Smooth muscle cell (in vitro differentiated cells): ENCODE results near the gene CHRND. TPM values are rescaled to one million over a fixed set of nuclear protein-coding genes. Genes with fewer than 3 reads are reported as not detected.
"Not testable (repeated sequence)": the region's sequence is repeated elsewhere in the genome, so short reads cannot be mapped to it uniquely, and the experiment has no call there.

ENCODE experiments used
- DNase-seq: peaks from one replicate; lab custom pipeline; 2025; ENCODE audit not compliant: unreplicated experiment; lab: John Stamatoyannopoulos, UW
- H2AFZ ChIP-seq: fragments of 200-600 bp; sonication (generic); 2 replicates; pipeline ENCODE4 v1.6.0; 2016; ENCODE audit warnings: antibody characterized with exemption, low read depth, mild to moderate bottlenecking
- H3F3A ChIP-seq: fragments of 200-600 bp; sonication (generic); 2 replicates; pipeline ENCODE4 v1.6.0; 2017; ENCODE audit warnings: antibody characterized with exemption, low read depth
- H3K27ac ChIP-seq: fragments of 200-600 bp; sonication (generic); 2 replicates; pipeline ENCODE4 v1.5.1; 2016; ENCODE audit warnings: low read depth, mild to moderate bottlenecking
- H3K27me3 ChIP-seq: fragments of 200-600 bp; sonication (generic); 2 replicates; pipeline ENCODE4 v1.6.1; 2016; ENCODE audit warnings: low read depth, mild to moderate bottlenecking
- H3K36me3 ChIP-seq: fragments of 200-600 bp; sonication (generic); 2 replicates; pipeline ENCODE4 v1.5.1; 2016; ENCODE audit warnings: low read depth
- H3K4me1 ChIP-seq: fragments of 200-600 bp; sonication (generic); 2 replicates; pipeline ENCODE4 v1.5.1; 2016; ENCODE audit warnings: low read depth
- H3K4me2 ChIP-seq: fragments of 200-600 bp; sonication (generic); 2 replicates; pipeline ENCODE4 v1.6.0; 2016; ENCODE audit warnings: mild to moderate bottlenecking
- H3K4me3 ChIP-seq: fragments of 200-600 bp; sonication (generic); 2 replicates; pipeline ENCODE4 v1.5.1; 2016; ENCODE audit warnings: mild to moderate bottlenecking
- H3K79me2 ChIP-seq: fragments of 200-600 bp; sonication (generic); 2 replicates; pipeline ENCODE4 v1.6.0; 2016; ENCODE audit warnings: low read depth, mild to moderate bottlenecking
- H3K9ac ChIP-seq: fragments of 200-600 bp; sonication (generic); 2 replicates; pipeline ENCODE4 v1.6.0; 2016; ENCODE audit warnings: low read depth
- H3K9me3 ChIP-seq: fragments of 200-600 bp; sonication (generic); replicated peaks from 2 replicates; pipeline ENCODE4 v1.5.1; 2016; ENCODE audit warnings: low read depth
- H4K20me1 ChIP-seq: fragments of 200-600 bp; sonication (generic); 2 replicates; pipeline ENCODE4 v1.6.0; 2016; ENCODE audit warnings: low read depth
- WGBS: methylation state at CpG from one replicate; pipeline ENCODE4 v1.1.7; 2016; ENCODE audit warnings: low lambda C conversion rate; 5-methylcytosine and 5-hydroxymethylcytosine counted together
- polyA plus RNA-seq: library from polyadenylated mRNA; unstranded; fragments of >200 nt; fragmentation: Nextera tagmentation; extraction: Ambion mirVana; gene quantifications from 2 replicates; pipeline ENCODE4 v1.2.1, GENCODE V29; 2016
- total RNA-seq: library from RNA; depleted of rRNA; stranded (reverse); fragments of >200 nt; gene quantifications from 2 replicates; pipeline ENCODE4 v1.2.3, GENCODE V29; 2014
- TF ChIP-seq, protein P1 (sequence below): fragments of 200-600 bp; sonication (generic); IDR thresholded peaks from 2 replicates; pipeline ENCODE4 v1.5.1; 2017; ENCODE audit warnings: borderline replicate concordance, mild to moderate bottlenecking, antibody characterized with exemption; ENCODE audit not compliant: insufficient read depth, poor library complexity, severe bottlenecking

CHRND gene
- total and polyA plus RNA-seq, 2 experiments from 2014 or later = not detected

DNA sequence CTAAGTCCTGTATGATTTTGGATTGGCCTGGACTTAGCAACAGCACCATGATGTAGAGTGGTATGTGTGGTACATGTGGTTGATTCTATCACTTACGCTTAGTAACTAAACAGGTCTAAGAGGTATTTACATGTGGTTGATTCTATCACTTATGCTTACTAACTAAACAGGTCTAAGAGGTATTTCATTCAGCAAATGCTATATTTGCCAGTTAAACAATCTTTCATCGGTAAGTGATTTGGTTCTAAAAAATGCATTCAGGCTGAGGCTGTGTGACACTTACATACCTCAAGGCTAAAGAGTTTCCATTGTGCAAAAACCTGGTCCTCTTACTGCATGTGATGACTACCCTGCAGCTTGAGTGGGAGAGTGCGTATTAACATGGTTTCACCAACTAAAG, 37.6 kb downstream of the CHRND start:
- 39% methylated on average over 3 of the region's 3 CpGs for WGBS
- no peak overlapping the region for H3K4me2 ChIP-seq
- H3K79me2 ChIP-seq = no peaks in the 10 kb centered on the region
- peak overlapping the region; percentile 17 for H3K9ac ChIP-seq
- H3K27ac ChIP-seq = peak overlapping the region; percentile 64
- H4K20me1 ChIP-seq = peaks cover 41% of the 10 kb centered on the region
- no peak overlapping the region for H2AFZ ChIP-seq
- DNase-seq = no peak
- TF ChIP-seq, protein P1, sequence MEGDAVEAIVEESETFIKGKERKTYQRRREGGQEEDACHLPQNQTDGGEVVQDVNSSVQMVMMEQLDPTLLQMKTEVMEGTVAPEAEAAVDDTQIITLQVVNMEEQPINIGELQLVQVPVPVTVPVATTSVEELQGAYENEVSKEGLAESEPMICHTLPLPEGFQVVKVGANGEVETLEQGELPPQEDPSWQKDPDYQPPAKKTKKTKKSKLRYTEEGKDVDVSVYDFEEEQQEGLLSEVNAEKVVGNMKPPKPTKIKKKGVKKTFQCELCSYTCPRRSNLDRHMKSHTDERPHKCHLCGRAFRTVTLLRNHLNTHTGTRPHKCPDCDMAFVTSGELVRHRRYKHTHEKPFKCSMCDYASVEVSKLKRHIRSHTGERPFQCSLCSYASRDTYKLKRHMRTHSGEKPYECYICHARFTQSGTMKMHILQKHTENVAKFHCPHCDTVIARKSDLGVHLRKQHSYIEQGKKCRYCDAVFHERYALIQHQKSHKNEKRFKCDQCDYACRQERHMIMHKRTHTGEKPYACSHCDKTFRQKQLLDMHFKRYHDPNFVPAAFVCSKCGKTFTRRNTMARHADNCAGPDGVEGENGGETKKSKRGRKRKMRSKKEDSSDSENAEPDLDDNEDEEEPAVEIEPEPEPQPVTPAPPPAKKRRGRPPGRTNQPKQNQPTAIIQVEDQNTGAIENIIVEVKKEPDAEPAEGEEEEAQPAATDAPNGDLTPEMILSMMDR = no peak
- H3F3A ChIP-seq = no peaks in the 10 kb centered on the region
- H3K27me3 ChIP-seq = no peaks in the 10 kb centered on the region
- no peaks in the 10 kb centered on the region for H3K9me3 ChIP-seq
- H3K36me3 ChIP-seq = peaks cover 25% of the 10 kb centered on the region
- no peaks in the 10 kb centered on the region for H3K4me1 ChIP-seq
- no peak overlapping the region for H3K4me3 ChIP-seq

DNA sequence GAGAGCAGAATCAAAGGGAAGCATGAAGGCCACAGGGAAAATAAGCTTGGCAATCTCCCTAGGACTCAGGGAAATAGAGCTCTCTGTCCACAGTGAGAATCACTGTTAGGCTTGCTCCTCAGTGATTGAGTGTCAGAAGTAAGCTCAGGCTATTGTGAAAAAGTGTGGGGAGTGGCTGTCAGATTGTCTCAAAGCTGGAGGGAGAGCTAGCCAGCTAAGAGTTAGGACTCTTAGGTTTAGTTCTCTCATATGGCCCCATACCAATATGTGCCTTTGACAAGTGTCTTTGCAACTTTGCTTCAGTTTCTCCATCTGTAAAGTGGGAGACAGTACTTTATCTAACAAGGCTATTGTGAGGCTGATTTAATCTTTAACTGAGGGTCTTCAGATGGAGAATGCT, 41.8 kb downstream of the CHRND start:
- no peak overlapping the region for H3K9ac ChIP-seq
- peaks cover 20% of the 10 kb centered on the region for H3K36me3 ChIP-seq
- H3K9me3 ChIP-seq = no peaks in the 10 kb centered on the region
- H3K4me2 ChIP-seq = no peak overlapping the region
- DNase-seq = no peak
- H2AFZ ChIP-seq = no peak overlapping the region
- H3K4me3 ChIP-seq = no peak overlapping the region
- H3K4me1 ChIP-seq = no peaks in the 10 kb centered on the region
- no peaks in the 10 kb centered on the region for H3K27me3 ChIP-seq
- TF ChIP-seq, protein P1 = no peak
- H4K20me1 ChIP-seq = peaks cover 26% of the 10 kb centered on the region
- no peaks in the 10 kb centered on the region for H3F3A ChIP-seq
- H3K27ac ChIP-seq = no peak overlapping the region
- no peaks in the 10 kb centered on the region for H3K79me2 ChIP-seq

DNA sequence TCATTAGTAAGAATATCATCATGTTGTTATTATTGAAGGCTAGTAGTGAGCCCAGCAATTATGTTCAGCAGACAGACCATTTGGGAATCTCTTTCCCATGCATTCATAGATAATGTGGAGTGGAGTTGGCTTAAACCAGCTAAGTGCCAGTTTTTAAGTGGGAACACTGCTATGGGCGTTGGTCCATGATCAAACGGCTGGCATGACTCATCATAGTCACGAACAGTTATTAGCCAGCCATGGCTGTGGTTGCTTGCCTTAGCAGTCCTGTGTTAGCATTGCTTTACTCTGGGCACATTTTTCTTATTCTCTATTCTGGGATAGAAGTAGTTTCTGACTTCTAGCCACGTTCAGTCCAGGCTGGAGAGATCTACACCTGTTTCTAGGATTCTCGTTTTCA, 42.2 kb downstream of the CHRND start:
- Histone ChIP-seq H3K27me3 (no peaks in the 10 kb centered on the region), H3K4me3 (no peak overlapping the region), H2AFZ (no peak overlapping the region), H3K9ac (no peak overlapping the region), H4K20me1 (peaks cover 23% of the 10 kb centered on the region), H3K9me3 (no peaks in the 10 kb centered on the region), H3K4me2 (no peak overlapping the region), H3K4me1 (no peaks in the 10 kb centered on the region), H3K27ac (no peak overlapping the region), H3K79me2 (no peaks in the 10 kb centered on the region), H3F3A (no peaks in the 10 kb centered on the region), H3K36me3 (peaks cover 17% of the 10 kb centered on the region)
- no peak for DNase-seq
- WGBS = 78% methylated on average over 5 of the region's 5 CpGs
- TF ChIP-seq, protein P1 = no peak

DNA sequence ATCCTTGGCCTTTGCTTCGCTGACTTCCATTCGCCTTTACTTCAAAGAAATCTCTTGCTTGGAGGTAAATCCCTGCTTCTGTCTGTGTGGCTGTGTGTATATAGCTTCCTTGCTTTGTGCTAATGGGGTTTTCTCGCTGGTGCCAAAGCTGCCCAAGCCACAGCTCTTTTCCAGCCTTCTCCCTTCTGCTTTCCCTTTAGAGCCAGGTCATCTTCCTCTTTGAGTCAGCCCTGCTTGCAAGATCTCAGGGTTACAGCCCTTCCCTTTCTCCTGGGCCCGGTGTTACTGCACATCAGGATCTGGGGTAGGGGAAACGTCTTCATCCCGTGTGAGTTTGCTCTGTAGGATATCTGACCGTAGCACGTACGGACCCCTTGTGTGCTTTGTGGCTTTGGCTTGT, 43.6 kb downstream of the CHRND start:
- Histone ChIP-seq H3K4me3 (no peak overlapping the region), H3K36me3 (peaks cover 15% of the 10 kb centered on the region), H3K9ac (no peak overlapping the region), H2AFZ (no peak overlapping the region), H3K4me2 (no peak overlapping the region), H3K4me1 (no peaks in the 10 kb centered on the region), H3K27ac (no peak overlapping the region), H3F3A (no peaks in the 10 kb centered on the region), H3K27me3 (no peaks in the 10 kb centered on the region), H3K79me2 (no peaks in the 10 kb centered on the region), H3K9me3 (no peaks in the 10 kb centered on the region), H4K20me1 (peaks cover 13% of the 10 kb centered on the region)
- TF ChIP-seq, protein P1 = no peak
- DNase-seq = no peak
- WGBS = 97% methylated on average over 9 of the region's 9 CpGs

DNA sequence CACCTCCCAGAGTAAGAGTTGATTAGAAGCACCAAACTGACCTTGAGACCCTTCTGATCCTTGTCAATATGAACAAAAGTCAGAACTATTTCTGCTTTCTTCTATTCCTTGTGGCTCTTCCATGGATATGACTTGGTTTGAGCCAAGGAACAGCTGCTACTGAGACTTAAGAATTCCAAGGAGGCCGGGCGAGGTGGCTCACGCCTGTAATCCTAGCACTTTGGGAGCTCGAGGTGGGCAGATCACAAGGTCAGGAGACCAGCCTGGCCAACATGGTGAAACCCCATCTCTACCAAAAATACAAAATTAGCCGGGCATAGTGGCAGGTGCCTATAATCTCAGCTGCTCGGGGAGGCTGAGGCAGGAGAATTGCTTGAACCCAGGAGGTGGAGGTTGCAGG, 44.5 kb downstream of the CHRND start:
- H3F3A ChIP-seq, H3K79me2 ChIP-seq, H3K9ac ChIP-seq, H2AFZ ChIP-seq, H3K4me1 ChIP-seq, H3K4me2 ChIP-seq, H3K9me3 ChIP-seq, DNase-seq, H3K27me3 ChIP-seq, H3K4me3 ChIP-seq, H3K27ac ChIP-seq: not testable (repeated sequence)
- Histone ChIP-seq H4K20me1 (peaks cover 13% of the 10 kb centered on the region), H3K36me3 (peaks cover 15% of the 10 kb centered on the region)
- WGBS = 98% methylated on average over 6 of the region's 6 CpGs
